GM08714 (cell line): ENCODE data around the gene CEP68.
"Not testable (repeated sequence)": the region's sequence is repeated elsewhere in the genome, so short reads cannot be mapped to it uniquely, and the experiment has no call there.

Experiments used
- H3K4me3 ChIP-seq: fragments of 200-500 bp; sonication (Bioruptor generic); 2 replicates; pipeline ENCODE4 v1.5.1; 2014; ENCODE audit warnings: mild to moderate bottlenecking, low read length, inconsistent platforms
- ZNF274 ChIP-seq: IDR thresholded peaks from 2 replicates; pipeline ENCODE4 v1.6.1; 2012; ENCODE audit warnings: mild to moderate bottlenecking, low read depth, low read length

CEP68 gene, protein sequence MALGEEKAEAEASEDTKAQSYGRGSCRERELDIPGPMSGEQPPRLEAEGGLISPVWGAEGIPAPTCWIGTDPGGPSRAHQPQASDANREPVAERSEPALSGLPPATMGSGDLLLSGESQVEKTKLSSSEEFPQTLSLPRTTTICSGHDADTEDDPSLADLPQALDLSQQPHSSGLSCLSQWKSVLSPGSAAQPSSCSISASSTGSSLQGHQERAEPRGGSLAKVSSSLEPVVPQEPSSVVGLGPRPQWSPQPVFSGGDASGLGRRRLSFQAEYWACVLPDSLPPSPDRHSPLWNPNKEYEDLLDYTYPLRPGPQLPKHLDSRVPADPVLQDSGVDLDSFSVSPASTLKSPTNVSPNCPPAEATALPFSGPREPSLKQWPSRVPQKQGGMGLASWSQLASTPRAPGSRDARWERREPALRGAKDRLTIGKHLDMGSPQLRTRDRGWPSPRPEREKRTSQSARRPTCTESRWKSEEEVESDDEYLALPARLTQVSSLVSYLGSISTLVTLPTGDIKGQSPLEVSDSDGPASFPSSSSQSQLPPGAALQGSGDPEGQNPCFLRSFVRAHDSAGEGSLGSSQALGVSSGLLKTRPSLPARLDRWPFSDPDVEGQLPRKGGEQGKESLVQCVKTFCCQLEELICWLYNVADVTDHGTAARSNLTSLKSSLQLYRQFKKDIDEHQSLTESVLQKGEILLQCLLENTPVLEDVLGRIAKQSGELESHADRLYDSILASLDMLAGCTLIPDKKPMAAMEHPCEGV

GRCh38 chr2:65056215-65057053, at the start of gene CEP68:
CEP68 (plus strand) TSS chr2:65056416; CDS start chr2:65069445, 13,029 bp downstream.
- no peak for TF ChIP-seq ZNF274
- H3K4me3 ChIP-seq, result peak within 1 kb of the TSS; percentile 82

DNA sequence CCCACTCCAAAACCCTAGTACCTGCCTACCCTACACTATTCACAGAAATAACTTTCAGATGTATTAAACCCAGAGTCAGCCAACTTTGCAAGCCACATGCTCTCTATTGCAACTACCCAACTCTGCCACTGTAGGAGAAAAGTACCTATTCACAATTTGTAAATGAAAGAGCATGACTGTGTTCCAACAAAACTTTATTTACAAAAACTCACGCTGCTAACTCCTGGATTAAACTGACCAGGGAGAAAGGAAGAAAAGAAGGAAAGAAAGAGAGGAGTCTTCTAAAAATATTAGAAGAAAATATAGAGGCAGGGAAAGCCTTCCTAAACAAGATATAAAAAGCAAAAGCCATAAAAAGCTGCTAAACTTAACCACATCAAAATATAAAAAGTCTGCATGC, 42.4 kb upstream of the CEP68 start:
- no peak for TF ChIP-seq ZNF274
- H3K4me3 ChIP-seq, result no peak overlapping the region

- H3K4me3 ChIP-seq, result no peak overlapping the region
- TF ChIP-seq ZNF274, result no peak
These were observed 40.5 kb upstream of the CEP68 start for GRCh38 chr2:65015731-65016130.

DNA sequence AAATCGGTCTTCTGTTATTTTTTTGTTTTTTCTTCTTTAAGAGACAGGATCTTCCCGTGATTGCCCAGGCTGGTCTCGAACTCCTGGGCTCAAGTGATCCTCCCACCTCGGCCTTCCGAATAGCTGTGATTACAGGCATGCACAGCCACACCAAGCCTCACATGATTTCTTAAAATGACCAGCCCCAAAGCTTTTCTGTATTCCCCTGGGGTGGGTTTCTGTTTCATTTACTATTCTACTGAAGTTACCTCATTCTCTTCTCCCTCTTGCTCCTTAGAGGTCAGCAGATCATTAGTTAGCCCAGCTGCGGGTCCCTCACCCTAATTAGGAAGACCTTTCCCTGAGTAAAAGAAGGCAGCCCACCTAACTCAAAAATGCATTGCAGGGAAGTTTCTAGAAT, 39.4 kb upstream of the CEP68 start:
- TF ChIP-seq ZNF274, result no peak
- peak overlapping the region; percentile 9; the same call in 1 of the 2 replicates for H3K4me3 ChIP-seq

- no peak for TF ChIP-seq ZNF274
- H3K4me3 ChIP-seq, result no peak overlapping the region
These were observed 38.9 kb upstream of the CEP68 start for GRCh38 chr2:65017335-65017734.

DNA sequence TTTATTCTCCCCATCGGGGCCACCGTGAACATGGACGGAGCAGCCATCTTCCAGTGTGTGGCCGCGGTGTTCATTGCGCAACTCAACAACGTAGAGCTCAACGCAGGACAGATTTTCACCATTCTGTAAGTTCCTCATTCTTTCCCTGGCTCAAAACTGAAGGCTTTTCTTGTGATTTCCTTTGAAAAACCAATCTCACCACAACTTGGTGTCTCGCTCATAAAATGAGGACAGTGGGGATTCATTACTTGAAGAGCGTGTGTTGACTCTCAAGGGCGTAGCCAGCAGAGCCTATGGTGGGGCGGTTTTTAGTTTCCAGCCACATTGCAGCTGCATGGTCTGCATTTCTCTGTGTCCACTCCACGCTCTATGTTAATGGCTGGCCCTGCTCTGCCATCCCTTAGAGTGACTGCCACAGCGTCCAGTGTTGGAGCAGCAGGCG, 38.1 kb upstream of the CEP68 start:
- H3K4me3 ChIP-seq, result no peak overlapping the region
- TF ChIP-seq ZNF274, result no peak

- no peak overlapping the region for H3K4me3 ChIP-seq
- TF ChIP-seq ZNF274, result no peak
These were observed 37.2 kb upstream of the CEP68 start for GRCh38 chr2:65019010-65019409.

DNA sequence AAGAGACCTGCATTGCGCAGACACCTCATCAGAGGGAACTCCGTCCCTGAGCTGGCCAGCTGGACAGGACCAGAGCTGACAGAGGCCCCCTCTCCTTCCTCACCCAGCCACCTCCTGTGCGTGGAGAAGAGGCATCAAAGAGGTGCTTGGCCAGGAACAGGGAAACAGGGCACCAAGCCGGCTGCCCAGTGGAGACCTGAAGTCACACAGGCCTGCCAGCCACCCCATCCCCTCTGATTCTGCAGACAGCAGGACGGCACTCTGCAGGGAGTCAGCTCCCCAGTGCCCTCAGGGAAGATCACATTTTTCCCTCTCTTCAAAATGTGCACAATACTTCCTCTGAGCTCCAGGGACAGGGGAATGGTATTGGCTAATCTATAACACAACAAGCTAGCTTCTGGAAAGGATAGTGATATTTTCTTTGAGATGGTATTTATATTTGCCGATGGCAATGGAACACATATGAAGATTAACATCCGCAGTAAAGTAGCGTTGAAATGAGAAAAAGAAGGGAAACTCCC, 36.5 kb upstream of the CEP68 start:
- TF ChIP-seq ZNF274, result no peak
- no peak overlapping the region for H3K4me3 ChIP-seq

DNA sequence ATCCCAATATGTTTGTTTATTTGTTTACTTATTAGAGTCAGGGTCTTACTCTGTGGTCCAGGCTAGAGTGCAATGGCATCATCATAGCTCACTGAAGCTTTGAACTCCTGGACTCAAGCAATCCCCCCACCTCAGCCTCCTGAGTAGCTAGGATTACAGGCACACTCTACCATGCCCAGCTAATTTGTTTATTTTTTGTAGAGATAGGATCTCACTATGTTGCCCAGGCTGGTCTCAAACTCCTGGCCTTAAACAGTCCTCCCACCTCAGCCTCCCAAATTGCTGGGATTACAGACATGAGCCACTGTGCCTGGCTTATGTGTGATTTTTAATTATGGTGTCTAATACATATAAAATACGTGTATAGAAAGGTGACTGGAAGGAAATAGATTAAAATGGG, 36.0 kb upstream of the CEP68 start:
- not testable (repeated sequence) for H3K4me3 ChIP-seq

DNA sequence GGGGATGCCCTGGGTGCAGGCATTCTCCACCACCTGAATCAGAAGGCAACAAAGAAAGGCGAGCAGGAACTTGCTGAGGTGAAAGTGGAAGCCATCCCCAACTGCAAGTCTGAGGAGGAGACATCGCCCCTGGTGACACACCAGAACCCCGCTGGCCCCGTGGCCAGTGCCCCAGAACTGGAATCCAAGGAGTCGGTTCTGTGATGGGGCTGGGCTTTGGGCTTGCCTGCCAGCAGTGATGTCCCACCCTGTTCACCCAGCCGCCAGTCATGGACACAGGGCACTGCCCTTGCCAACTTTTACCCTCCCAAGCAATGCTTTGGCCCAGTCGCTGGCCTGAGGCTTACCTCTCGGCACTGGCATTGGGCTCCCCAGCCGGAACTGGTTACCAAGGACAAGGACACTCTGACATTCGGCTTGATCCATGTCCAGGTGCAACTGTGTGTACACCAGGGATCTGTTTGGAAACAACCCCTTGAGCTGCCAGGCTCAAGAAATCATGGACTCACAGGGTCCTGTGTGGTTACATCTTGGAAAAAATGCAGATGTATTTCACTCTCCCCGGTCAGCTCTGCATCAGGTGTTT, 35.2 kb upstream of the CEP68 start:
- no peak overlapping the region for H3K4me3 ChIP-seq
- TF ChIP-seq ZNF274, result no peak

DNA sequence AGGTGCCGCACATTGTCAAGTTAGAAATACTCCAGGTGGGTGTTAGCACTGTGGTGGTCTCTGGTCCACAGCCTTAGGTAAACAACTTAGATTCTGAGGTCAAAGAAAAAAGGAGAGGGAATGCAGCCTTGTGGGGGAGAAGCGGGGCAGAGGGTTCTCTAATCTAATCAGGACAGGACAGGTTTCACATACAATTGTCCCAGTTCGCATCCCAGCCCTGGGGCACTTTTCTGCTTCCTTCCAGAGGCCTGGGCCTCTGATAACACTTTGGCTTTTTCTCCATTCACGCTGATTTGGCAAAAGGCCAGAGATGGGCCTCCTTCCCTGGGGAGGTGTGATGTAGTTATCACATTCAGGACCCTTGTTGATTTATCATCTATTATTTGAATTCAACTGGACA, 34.5 kb upstream of the CEP68 start:
- TF ChIP-seq ZNF274, result no peak
- no peak overlapping the region for H3K4me3 ChIP-seq

- H3K4me3 ChIP-seq, result no peak overlapping the region
- no peak for TF ChIP-seq ZNF274
These were observed 34.0 kb upstream of the CEP68 start for GRCh38 chr2:65022189-65022588.

GRCh38 chr2:65023742-65024141, 32.5 kb upstream of the CEP68 start:
- no peak overlapping the region for H3K4me3 ChIP-seq
- no peak for TF ChIP-seq ZNF274
